Measurements from ENCODE around the gene PC. TPM values are rescaled to one million over a fixed set of nuclear protein-coding genes. Genes with fewer than 3 reads are reported as not detected.
A peak's percentile ranks its signal among the peaks of the same experiment; 100 is the strongest.

The PC gene
- total RNA-seq, 1 donor from 2014 or later: 13.0 TPM

DNA sequence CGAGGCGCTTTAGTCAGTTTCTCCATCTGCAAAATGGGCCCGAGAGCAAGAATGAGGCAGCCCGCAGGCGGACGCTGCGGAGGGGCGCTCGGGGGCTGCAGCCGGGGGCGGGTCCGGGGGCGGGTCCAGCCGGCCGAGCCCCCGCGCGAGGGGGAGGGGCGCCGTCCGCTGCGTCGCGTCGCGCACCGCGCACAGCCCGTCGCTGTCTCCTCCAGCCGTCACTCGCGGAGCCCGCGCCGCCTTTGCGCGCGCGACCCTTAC lies 282 bp downstream of the PC start:
- FAIRE-seq (no peak), DNase-seq (ENCODE audit: low spot score in 2 of 2) (no peak)

DNA sequence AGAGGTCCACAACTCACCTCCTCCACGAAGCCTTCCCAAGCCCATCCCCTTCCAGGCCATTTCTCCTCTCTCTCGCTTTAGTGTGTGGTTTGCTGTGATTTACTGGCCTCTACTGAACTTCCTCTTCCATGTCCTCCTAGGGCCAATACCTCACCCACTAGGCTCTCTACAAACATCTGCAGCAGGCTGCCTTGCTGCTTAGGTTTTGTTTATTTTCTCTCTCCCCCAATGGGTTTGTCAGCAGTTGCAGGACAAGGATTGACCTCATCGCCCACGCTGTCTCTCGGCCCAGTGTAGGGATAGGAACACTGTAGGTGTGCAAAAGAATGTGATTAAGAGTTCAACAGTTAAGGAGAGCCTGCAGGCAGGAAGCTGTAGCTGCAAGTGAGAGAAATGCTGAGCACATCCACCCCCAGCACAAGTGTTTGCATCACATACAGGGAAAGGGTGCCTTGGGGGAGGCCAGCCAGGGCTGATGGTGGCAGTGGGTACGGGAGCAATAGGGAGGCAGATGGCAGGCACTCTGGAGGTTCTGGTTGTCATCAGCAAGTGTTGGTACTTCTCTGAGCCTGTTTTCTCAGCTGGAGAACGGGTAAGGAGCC lies 1.4 kb downstream of the PC start:
- DNase-seq (ENCODE audit: low spot score in 2 of 2) (peak; percentile 26 to 31), FAIRE-seq (no peak)

DNA sequence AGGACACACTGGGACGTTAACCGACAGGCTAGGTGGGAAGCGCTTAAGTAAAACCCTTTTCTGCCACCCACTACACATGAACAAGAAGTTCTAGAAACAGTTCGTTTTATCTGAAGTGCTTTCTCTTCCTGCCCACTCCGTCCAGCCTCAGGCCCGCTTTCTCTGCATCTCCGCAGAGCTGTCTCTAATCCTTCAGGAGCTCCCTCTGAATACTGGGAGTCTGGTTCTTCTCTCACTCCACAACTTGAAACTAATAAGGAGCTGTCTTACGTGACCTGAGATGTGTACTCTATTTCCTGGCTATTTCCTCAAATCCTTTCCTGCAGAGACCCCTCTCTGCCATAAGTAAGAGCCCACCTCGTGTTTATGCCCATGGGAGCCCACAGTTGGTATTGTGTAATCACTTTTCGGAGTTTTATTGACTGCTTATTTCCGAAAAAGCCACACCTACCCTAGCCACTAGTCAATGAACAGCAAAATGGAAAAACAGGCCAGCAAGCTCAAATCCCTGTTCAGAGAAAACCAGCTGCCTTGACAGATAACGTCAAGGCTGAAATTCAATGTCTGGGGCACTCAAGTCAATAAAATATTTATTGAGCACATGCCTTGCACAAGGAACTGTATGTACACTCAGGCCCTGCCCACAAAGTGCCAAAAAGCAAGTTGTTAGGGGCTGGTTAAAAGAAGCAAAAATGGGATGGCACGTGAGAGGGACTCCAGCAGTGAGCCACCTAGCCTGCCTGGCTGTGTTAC lies 4.9 kb downstream of the PC start:
- DNase-seq (ENCODE audit: low spot score in 2 of 2): no peak
- FAIRE-seq: no peak

DNA sequence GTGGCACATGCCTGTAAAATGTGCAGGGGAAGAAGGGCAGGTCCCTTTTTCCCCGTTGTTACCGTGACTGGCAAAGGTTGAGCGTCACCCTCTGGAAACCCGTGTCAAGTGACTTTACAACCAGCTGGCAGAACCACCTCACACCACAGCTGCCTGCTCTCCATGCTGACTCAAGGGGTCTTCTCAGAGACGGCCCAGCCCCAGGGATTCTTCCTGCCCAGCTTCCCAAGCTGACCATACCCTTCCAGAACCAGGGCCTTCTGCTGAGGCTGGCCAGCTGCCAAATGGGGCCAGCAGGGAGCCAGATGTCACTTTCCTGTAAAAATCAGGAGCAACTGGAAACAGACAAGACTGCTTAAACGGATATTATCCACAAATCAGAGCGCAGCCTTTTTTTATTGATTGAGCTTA lies 6.3 kb downstream of the PC start:
- FAIRE-seq (no peak), DNase-seq (ENCODE audit: low spot score in 2 of 2) (no peak)

- no peak for FAIRE-seq
- no peak for DNase-seq (ENCODE audit: low spot score in 2 of 2)
Observed at GRCh38 chr11:66951135-66951534, 7.0 kb downstream of the PC start.

DNA sequence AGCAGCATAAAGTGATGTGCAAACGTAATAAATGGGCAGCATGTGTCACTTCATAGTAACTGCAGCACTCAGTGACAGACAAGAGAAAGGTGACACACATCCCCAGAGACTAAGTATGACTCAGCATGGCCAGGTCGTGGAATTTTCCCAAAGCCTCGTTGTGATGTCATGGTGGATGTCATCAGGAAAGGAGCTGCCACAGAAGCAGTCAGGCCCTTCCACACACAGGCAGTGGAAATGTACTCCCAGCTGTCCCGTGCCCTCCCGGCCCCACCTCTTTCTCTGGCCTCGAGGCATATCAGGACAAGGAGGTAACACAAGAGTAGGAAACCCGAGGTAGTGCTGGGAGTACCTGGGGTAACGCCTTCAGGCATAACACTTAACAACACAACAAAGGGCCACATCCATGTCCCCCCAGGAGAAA lies 8.1 kb downstream of the PC start:
- peak in 1 of 2 donors; percentile 51 for DNase-seq (ENCODE audit: low spot score in 2 of 2)

DNA sequence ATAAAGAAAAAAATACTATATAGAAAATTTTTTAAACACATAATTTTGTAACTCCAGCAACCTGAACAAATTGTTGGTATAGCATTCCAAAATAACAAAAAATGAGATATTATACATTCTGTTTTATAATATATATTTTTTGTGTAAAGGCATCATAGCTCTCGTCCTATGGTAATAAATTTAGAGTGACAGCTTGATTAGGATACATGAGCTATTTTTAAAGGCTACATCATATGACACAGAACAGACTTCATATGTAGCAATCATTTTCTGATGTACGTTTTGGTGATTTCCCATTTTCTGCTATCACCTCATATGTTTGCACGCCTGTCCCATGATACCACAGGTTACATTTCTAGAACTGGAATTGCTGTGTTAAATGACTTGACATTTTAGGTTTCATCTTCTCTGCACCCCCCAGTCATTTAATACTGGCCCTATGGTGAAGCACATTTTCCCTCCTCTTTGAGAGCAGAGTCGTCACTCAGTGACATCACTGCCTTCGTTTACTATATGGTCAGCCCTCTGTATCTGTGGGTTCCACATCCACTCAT lies 19.5 kb downstream of the PC start:
- DNase-seq (ENCODE audit: low spot score in 2 of 2) (no peak), FAIRE-seq (no peak)

More for the DNA sequence above, 8.1 kb downstream of the PC start:
- FAIRE-seq: no peak

DNA sequence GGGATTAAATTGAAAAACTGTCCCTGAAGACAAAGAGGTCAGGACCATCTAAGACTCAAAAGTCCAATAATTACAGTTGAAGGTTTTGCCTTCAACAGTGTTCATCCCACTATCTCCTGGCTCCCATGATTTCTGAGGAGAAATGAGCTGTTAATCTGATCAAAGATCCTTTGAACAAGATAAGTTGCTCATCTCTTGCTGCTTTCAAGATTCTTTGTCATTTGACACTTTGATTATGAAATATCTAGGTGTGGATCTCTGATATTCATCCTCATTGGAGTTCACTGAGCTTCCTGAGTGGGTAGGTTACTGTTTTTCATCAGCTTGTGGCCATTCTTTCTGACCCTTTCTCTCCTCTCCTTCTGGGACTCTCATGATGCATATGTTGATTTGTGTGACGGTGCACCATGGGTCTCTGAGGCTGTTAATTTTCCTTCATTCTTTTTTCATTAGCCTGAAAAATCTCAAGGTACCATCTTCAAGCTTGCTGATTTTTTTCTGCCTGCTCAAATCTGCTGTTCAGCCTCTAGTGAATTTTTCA lies 20.9 kb downstream of the PC start:
- no peak for FAIRE-seq
- no peak for DNase-seq (ENCODE audit: low spot score in 2 of 2)

- FAIRE-seq (no peak), DNase-seq (ENCODE audit: low spot score in 2 of 2) (no peak)
Observed at GRCh38 chr11:66936311-66936711, 21.9 kb downstream of the PC start.

DNA sequence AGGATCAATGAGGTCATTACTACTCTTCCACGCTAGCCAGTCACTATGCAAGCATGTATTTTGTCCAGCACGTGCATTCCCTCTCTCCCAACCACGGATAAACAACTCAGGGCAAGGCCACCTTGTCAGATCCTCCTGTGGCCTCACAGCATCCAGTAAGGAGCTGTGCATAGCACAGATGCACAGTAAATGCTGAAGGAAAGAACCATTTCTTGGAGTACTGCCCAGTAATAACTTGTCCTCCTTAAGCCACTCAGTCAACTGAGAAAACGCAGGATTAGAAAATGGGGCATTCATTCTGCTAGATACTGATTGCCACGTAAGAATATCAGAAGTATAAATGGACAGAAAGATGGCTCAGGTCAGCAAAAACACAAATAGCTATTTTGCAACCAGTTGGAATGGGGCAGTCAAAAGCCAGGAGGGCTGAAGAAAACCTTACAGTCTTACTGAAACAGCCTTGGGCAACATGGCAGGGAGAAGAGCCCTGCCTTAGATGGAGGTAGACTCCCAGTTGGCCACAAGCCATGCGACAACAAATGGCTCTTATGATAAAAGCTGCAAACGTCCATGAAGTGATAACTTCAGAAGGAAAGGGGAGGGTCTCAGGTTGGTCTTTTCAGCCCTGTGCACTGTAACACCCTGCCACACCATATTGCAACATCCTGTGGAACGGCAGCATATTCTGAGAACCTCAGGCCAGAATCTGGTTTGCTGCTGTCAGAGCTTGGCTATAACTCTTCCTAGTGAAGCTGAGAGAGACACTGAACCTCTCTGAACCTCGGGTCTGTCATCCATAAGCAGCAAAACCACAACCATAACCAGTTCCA lies 23.0 kb downstream of the PC start:
- DNase-seq (ENCODE audit: low spot score in 2 of 2): no peak
- no peak for FAIRE-seq

- FAIRE-seq: no peak
Observed at GRCh38 chr11:66933531-66933930, 24.7 kb downstream of the PC start.

DNA sequence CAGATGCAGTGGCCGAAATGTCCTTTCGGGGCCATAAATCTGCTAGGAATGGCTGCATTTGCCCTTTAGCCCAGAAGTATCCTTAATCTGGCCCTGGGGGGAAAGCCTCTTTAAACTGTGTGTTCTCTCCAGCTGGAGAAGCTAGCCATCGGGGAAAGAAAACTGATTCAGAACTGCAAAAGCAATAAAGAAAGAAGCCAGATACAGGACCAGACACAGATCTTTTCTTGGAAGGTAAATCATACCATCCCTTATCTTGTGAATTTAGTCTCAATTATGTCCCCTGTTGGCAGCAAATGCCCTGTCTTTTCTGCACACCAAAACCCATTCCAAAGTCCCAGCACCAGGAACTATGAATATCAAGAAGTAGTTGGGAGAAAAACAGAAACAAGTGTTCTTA lies 25.6 kb downstream of the PC start:
- FAIRE-seq: no peak
- DNase-seq (ENCODE audit: low spot score in 2 of 2): no peak

More at GRCh38 chr11:66933531-66933930, 24.7 kb downstream of the PC start:
- no peak for DNase-seq (ENCODE audit: low spot score in 2 of 2)

DNA sequence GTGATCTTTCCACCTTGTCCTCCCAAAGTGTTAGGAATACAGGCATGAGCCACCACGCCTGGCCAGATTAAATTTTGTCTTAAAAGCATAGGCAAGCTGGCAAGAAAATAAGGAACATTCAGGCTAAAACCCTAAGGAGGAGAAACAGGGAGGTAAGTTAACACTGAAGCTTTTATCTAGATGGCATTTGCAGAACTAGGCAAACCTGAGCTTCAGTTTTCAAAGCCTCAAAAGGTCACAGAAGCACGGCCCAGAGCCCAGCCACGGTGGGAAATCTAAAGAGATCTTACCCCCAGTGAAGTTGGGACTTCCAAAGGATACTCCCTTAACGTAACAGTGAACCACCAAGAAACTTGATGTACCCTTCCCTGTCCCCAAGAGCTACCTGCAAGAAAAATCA lies 28.4 kb downstream of the PC start:
- no peak for DNase-seq (ENCODE audit: low spot score in 2 of 2)
- no peak for FAIRE-seq

DNA sequence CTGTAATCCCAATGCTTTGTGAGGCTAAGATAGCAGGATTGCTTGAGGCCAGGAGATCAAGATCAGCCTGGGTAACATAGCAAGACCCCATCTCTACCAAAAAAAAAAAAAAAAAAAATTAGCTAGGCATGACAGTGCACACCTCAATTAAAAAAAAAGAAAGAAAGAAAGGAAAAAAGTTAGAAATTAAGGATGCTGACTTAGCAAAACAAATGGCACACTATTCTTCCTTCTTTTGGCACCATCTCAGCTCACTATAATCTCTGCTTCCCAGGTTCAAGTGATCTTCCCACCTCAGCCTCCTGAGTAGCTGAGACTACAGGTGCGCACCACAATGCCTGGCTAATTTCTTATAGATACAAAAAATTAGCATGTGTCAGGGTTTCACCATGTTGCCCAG lies 33.9 kb downstream of the PC start:
- DNase-seq (ENCODE audit: low spot score in 2 of 2) (no peak), FAIRE-seq (no peak)

DNA sequence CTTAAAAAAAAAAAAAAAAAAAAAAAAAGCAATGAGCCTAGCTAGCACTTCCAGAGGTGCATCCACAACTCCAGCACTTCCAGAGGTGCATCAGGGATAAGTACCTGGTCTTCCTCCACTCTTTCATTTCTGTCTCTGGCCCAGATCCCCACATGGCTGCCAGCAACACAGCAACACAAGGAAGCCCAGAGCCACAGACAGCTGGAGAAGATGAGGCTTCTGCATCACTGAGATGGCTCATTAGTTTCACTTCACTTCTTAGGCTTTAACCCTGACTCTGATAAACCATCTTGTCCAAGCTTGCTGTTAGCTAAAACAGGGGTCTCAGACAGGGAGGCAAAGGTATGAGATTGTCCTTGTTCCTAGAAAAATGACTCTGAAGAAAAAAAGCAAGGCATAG lies 35.6 kb downstream of the PC start:
- DNase-seq (ENCODE audit: low spot score in 2 of 2) (no peak), FAIRE-seq (no peak)

DNA sequence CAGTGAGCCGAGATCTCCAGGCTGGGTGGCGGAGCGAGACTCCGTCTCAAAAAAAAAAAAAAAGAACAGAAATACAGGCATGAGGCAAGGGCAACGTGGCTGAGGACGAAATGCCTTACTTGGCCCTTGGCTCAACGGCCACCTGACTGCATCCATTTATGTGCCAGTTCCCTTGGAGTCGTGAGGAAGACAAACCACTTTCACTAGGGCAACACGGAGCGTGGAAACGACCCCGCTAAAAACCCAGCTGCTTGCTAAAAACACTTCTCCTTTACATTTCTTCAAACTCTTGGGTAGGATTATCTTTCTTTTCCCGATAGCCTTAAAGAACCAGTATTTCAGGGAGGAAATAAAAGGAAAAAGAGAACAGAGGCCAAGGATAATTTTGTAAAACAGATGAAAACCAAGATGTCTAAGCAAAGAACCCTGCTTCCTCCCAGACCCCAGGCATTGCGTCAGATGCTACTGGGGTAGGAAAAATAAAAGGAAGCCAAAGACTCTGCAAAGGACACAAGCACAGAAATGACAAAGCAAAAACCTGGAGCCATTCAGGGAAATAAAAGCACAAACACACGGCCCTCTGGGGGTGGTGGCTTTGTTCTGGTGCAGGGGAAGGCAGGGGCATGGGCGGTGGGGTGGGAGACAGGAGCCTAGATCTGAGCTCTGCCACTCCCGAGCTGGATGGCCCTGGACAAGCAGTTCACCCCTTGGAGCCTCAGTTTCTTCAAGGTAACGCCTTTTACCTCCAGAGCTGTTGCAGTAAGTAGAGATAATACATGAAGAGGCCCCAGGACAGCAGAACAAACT lies 37.0 kb downstream of the PC start:
- DNase-seq (ENCODE audit: low spot score in 2 of 2): no peak
- FAIRE-seq: no peak

- DNase-seq (ENCODE audit: low spot score in 2 of 2) (peak in 1 of 2 donors; percentile 57), FAIRE-seq (no peak)
Observed at GRCh38 chr11:66919923-66920322, 38.3 kb downstream of the PC start.

- no peak for FAIRE-seq
- no peak for DNase-seq (ENCODE audit: low spot score in 2 of 2)
Observed at GRCh38 chr11:66918741-66919140, 39.4 kb downstream of the PC start.

DNA sequence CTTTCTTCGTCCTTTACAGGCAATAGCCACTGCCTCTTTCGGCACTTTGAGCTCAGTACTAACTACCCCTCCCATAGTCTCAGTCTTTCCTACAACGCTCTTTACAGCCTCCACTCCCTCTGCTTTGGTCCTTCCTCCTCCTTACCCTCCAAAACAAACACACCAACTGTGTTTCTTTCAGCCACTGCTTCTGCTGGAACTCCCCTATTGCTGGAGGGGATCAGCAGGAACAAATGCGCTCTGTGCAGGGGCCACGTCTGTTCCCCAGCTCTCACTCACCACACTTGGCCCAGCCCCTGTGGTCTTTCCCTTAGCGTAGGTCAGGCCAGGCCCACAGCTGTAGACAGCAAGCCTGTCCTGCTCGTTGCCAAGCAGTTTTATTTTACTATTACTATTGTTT lies 42.3 kb downstream of the PC start:
- no peak for DNase-seq (ENCODE audit: low spot score in 2 of 2)
- no peak for FAIRE-seq

All from frontal cortex (tissue), 4 donors.